ENCODE data around the gene ADAMTS5.

Gene ADAMTS5

DNA sequence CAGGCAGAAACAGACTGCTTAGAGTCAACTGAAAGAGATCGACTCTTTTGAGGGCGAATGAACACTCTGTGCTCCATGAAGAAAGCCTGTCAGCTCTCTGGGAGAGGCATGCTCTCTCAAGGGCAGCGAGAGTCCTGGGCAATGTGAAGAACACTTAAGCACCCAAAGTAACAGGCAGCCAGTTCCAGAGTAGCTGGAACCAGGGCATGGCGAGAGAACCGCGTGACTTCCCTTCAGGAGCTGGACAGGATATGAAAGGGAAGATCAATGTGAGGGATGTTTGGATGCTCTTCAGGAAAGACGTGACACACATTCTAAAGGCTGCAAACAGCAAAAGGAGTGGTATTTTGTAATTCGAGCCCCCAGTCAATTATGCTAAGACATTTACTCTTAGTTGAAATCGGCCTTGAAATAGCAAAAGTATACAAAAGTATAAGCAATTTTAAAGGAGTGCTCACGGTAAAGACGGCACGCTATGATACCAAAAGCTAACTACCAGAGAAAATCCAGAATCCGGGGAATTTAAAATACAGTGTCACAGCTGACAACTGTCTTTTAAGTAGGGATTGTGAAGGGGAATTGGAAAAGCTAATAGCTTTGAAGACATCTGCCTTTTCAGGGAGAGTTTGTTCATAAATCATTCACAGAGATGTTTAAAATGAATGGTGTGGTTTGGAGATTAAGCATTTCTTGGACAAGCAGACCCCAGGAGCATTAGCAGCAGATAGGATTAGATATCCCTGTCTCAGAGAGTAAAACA lies 20.8 kb downstream of the ADAMTS5 start:
- peaks cover 39% of the 10 kb centered on the region for H3K27me3 ChIP-seq (ENCODE audit: control insufficient read depth, insufficient read depth, low read length)
- H3K9ac ChIP-seq (ENCODE audit: low read depth, low read length) = no peak overlapping the region

DNA sequence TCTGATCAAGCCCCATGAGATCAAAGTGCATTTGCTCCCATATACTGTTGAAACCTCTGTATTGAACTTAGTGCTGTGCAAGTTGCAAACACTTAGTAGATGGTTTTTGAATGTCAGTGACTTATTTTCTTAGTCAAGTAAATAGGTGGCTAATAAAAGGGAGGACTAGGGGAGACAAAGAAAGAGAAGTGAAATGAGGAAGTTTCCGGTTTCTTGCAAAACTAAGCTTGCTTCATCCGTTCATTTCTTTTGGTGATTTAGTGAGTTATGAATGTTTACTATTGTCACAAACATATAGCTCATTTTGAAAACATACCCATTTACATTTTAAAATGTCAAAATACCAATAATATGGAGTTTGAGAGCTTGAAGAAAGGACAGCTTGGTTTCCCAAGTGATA lies 23.0 kb downstream of the ADAMTS5 start:
- Histone ChIP-seq H3K27me3 (ENCODE audit: control insufficient read depth, insufficient read depth, low read length) (peaks cover 34% of the 10 kb centered on the region), H3K4me1 (ENCODE audit: control insufficient read depth, insufficient read depth, low read length) (peaks cover 17% of the 10 kb centered on the region), H3K9me3 (ENCODE audit: control insufficient read depth, insufficient read depth, low read length) (no peaks in the 10 kb centered on the region), H3K36me3 (ENCODE audit: control insufficient read depth, insufficient read depth, low read length) (no peaks in the 10 kb centered on the region), H3K4me3 (ENCODE audit: low read depth, low read length) (no peak overlapping the region), H3K9ac (ENCODE audit: low read depth, low read length) (no peak overlapping the region)

More for the DNA sequence above, 20.8 kb downstream of the ADAMTS5 start:
- H3K4me3 ChIP-seq (ENCODE audit: low read depth, low read length) = no peak overlapping the region
- peaks cover 17% of the 10 kb centered on the region for H3K4me1 ChIP-seq (ENCODE audit: control insufficient read depth, insufficient read depth, low read length)
- H3K9me3 ChIP-seq (ENCODE audit: control insufficient read depth, insufficient read depth, low read length) = no peaks in the 10 kb centered on the region
- H3K36me3 ChIP-seq (ENCODE audit: control insufficient read depth, insufficient read depth, low read length) = no peaks in the 10 kb centered on the region

- no peaks in the 10 kb centered on the region for H3K9me3 ChIP-seq (ENCODE audit: control insufficient read depth, insufficient read depth, low read length)
- H3K9ac ChIP-seq (ENCODE audit: low read depth, low read length) = no peak overlapping the region
- no peaks in the 10 kb centered on the region for H3K36me3 ChIP-seq (ENCODE audit: control insufficient read depth, insufficient read depth, low read length)
- H3K27me3 ChIP-seq (ENCODE audit: control insufficient read depth, insufficient read depth, low read length) = peaks cover 18% of the 10 kb centered on the region
- peaks cover 8% of the 10 kb centered on the region for H3K4me1 ChIP-seq (ENCODE audit: control insufficient read depth, insufficient read depth, low read length)
- H3K4me3 ChIP-seq (ENCODE audit: low read depth, low read length) = no peak overlapping the region
Measured at GRCh38 chr21:26941421-26941820, 25.5 kb downstream of the ADAMTS5 start.

DNA sequence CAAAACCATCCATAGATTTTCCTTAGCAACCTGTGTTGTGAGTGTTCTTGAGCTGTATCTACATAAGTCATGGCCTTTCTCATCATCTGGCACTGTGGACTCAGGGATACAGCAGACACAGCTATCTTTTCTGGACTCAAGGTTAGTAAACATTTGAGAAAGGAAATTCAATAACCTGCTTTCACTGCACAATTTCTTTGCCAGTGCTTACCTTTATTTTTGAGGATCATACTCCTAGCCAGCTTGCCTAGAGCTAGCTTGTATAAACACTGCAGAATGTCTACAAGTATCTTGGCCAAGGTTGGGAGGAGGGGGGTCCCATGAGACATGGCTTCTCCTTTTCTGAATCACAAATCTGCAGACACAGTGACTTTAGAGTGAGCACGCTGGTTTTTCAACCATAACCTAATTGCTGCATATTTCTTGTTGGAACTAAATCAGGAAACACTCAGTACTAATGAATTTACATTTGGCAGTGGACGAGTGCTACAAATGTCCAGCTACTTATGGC lies 27.2 kb downstream of the ADAMTS5 start:
- no peaks in the 10 kb centered on the region for H3K36me3 ChIP-seq (ENCODE audit: control insufficient read depth, insufficient read depth, low read length)
- H3K9me3 ChIP-seq (ENCODE audit: control insufficient read depth, insufficient read depth, low read length) = no peaks in the 10 kb centered on the region
- H3K9ac ChIP-seq (ENCODE audit: low read depth, low read length) = no peak overlapping the region
- no peaks in the 10 kb centered on the region for H3K4me1 ChIP-seq (ENCODE audit: control insufficient read depth, insufficient read depth, low read length)
- peaks cover under 1% of the 10 kb centered on the region for H3K27me3 ChIP-seq (ENCODE audit: control insufficient read depth, insufficient read depth, low read length)
- no peak overlapping the region for H3K4me3 ChIP-seq (ENCODE audit: low read depth, low read length)

DNA sequence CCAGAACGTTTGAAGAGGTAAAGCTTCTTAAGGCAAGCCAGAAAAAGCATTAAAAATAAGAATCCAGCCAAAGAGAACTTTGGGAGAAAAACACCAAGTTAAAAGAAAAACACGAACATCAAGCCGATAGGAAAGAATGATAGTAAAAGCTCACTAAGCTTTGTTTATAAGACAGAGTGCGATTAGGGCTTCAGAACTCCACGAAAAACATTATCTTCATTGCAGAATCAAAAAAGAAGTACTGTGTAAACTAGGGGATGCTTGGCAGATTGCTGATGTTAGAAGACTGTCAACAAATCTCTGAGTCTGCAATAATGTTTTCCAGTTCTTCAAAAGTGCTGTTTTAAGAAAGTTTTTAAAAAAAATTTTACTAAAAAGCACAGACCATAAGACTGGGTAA lies 30.2 kb downstream of the ADAMTS5 start:
- Histone ChIP-seq H3K27me3 (ENCODE audit: control insufficient read depth, insufficient read depth, low read length) (no peaks in the 10 kb centered on the region), H3K9me3 (ENCODE audit: control insufficient read depth, insufficient read depth, low read length) (no peaks in the 10 kb centered on the region), H3K9ac (ENCODE audit: low read depth, low read length) (no peak overlapping the region), H3K4me3 (ENCODE audit: low read depth, low read length) (no peak overlapping the region), H3K4me1 (ENCODE audit: control insufficient read depth, insufficient read depth, low read length) (no peaks in the 10 kb centered on the region), H3K36me3 (ENCODE audit: control insufficient read depth, insufficient read depth, low read length) (no peaks in the 10 kb centered on the region)

DNA sequence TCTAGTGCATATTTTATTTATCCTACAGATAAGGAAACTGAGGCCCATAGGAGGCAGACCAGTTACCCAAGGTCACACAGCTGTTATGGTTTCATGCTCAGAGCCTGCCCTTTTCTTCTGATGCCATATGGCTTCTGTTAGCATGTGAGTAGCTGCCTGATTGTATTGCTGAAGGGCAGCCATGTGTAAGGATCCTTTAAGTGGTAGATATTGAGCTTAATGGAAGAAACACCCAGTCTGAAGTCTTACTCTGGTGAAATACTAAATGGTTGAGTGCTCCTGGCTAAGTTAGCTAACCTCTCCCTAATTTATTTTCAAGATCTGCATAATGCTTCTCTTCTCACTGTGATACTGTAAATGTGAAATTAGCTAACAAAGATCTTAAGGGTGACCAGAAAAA lies 30.9 kb downstream of the ADAMTS5 start:
- Histone ChIP-seq H3K4me3 (ENCODE audit: low read depth, low read length) (no peak overlapping the region), H3K9ac (ENCODE audit: low read depth, low read length) (no peak overlapping the region), H3K9me3 (ENCODE audit: control insufficient read depth, insufficient read depth, low read length) (no peaks in the 10 kb centered on the region), H3K27me3 (ENCODE audit: control insufficient read depth, insufficient read depth, low read length) (no peaks in the 10 kb centered on the region), H3K36me3 (ENCODE audit: control insufficient read depth, insufficient read depth, low read length) (no peaks in the 10 kb centered on the region), H3K4me1 (ENCODE audit: control insufficient read depth, insufficient read depth, low read length) (no peaks in the 10 kb centered on the region)

DNA sequence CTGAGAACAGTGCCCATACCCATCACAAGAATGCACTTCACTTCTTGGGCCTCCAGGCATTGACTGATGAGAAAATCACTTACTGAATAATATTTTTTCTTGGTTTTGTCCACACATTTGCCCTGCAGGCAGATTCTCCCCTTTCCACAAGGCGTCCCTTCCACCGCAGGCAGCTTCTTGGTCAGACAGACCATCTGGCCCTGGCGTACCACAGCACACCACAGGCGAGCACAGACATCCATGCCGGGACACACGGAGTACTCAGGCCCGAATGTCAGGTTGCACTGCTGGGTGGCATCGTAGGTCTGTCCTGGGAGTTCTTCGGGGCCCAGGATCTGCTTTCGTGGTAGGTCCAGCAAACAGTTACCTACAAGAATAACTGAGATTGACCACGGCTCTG lies 32.5 kb downstream of the ADAMTS5 start:
- Histone ChIP-seq H3K27me3 (ENCODE audit: control insufficient read depth, insufficient read depth, low read length) (no peaks in the 10 kb centered on the region), H3K4me1 (ENCODE audit: control insufficient read depth, insufficient read depth, low read length) (no peaks in the 10 kb centered on the region), H3K9ac (ENCODE audit: low read depth, low read length) (no peak overlapping the region), H3K4me3 (ENCODE audit: low read depth, low read length) (no peak overlapping the region), H3K9me3 (ENCODE audit: control insufficient read depth, insufficient read depth, low read length) (no peaks in the 10 kb centered on the region), H3K36me3 (ENCODE audit: control insufficient read depth, insufficient read depth, low read length) (no peaks in the 10 kb centered on the region)

GRCh38 chr21:26933448-26933847 lies 33.4 kb downstream of the ADAMTS5 start:
- Histone ChIP-seq H3K4me1 (ENCODE audit: control insufficient read depth, insufficient read depth, low read length) (no peaks in the 10 kb centered on the region), H3K36me3 (ENCODE audit: control insufficient read depth, insufficient read depth, low read length) (no peaks in the 10 kb centered on the region)

DNA sequence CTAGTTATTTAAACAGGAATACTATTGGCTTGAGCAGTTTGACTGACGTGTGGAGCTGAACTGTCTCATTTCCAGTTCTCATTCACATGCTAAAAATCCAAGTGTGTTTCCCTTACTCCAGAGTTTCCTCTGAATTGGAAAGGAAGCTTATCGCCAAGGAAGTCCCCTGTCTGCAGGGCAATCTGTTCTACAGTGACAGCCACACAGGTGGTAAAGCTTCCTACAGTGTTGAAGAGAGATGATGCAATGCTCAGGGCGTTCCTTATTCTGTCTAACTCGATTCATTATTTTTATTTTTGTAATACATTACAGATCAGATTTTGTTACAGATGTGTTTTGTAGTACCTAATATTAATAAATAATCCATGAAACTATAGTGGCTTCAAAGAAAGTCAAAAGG lies 41.3 kb downstream of the ADAMTS5 start:
- Histone ChIP-seq H3K36me3 (ENCODE audit: control insufficient read depth, insufficient read depth, low read length) (no peaks in the 10 kb centered on the region), H3K4me3 (ENCODE audit: low read depth, low read length) (no peak overlapping the region), H3K27me3 (ENCODE audit: control insufficient read depth, insufficient read depth, low read length) (no peaks in the 10 kb centered on the region), H3K4me1 (ENCODE audit: control insufficient read depth, insufficient read depth, low read length) (no peaks in the 10 kb centered on the region), H3K9ac (ENCODE audit: low read depth, low read length) (no peak overlapping the region), H3K9me3 (ENCODE audit: control insufficient read depth, insufficient read depth, low read length) (no peaks in the 10 kb centered on the region)

More at GRCh38 chr21:26933448-26933847, 33.4 kb downstream of the ADAMTS5 start:
- Histone ChIP-seq H3K27me3 (ENCODE audit: control insufficient read depth, insufficient read depth, low read length) (no peaks in the 10 kb centered on the region), H3K4me3 (ENCODE audit: low read depth, low read length) (no peak overlapping the region), H3K9ac (ENCODE audit: low read depth, low read length) (no peak overlapping the region), H3K9me3 (ENCODE audit: control insufficient read depth, insufficient read depth, low read length) (no peaks in the 10 kb centered on the region)

- Histone ChIP-seq H3K9me3 (ENCODE audit: control insufficient read depth, insufficient read depth, low read length) (no peaks in the 10 kb centered on the region), H3K27me3 (ENCODE audit: control insufficient read depth, insufficient read depth, low read length) (no peaks in the 10 kb centered on the region), H3K4me1 (ENCODE audit: control insufficient read depth, insufficient read depth, low read length) (no peaks in the 10 kb centered on the region), H3K36me3 (ENCODE audit: control insufficient read depth, insufficient read depth, low read length) (no peaks in the 10 kb centered on the region), H3K4me3 (ENCODE audit: low read depth, low read length) (no peak overlapping the region), H3K9ac (ENCODE audit: low read depth, low read length) (no peak overlapping the region)
Measured at GRCh38 chr21:26925122-26925521, 41.8 kb downstream of the ADAMTS5 start.

DNA sequence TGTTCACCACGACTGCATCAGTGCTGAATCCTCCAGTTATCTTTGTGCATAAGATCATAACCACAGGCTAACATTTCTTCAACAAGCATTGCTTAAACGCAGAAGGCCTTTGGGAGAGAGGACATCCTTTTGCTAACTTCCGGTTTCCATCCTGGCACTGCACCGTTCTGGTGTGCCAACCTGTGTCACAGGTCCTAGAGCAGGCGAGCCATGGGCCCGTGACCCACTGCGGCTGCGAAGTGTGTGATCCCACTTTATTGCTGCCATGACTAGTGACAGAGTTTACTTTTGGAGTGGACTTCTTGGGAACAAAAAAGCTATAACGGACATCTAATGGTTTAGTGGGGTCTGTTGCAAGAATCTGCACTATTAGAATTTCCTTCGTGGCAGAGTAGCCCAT lies 42.9 kb downstream of the ADAMTS5 start:
- no peak overlapping the region for H3K9ac ChIP-seq (ENCODE audit: low read depth, low read length)
- H3K4me1 ChIP-seq (ENCODE audit: control insufficient read depth, insufficient read depth, low read length) = no peaks in the 10 kb centered on the region
- no peaks in the 10 kb centered on the region for H3K9me3 ChIP-seq (ENCODE audit: control insufficient read depth, insufficient read depth, low read length)
- H3K27me3 ChIP-seq (ENCODE audit: control insufficient read depth, insufficient read depth, low read length) = no peaks in the 10 kb centered on the region
- H3K4me3 ChIP-seq (ENCODE audit: low read depth, low read length) = no peak overlapping the region
- H3K36me3 ChIP-seq (ENCODE audit: control insufficient read depth, insufficient read depth, low read length) = no peaks in the 10 kb centered on the region

DNA sequence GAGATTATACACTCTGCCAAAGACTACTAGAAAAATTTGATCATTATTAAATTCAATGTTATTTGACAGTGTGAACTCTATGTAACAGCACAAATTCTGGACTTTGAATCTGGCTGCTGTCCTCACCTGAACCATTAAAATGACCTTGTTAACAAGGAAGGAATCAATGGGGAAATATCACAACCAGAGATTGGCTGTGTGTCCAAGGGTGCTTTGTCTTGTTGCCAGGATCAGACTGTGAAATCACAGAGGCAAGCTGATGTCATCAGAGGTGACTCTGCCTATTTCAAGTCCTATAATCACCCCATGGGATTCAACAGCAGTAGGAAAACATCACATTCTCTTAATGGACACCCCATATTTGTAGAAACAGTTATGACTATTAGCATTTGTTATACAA lies 46.8 kb downstream of the ADAMTS5 start:
- H3K9ac ChIP-seq (ENCODE audit: low read depth, low read length) = no peak overlapping the region
- no peak overlapping the region for H3K4me3 ChIP-seq (ENCODE audit: low read depth, low read length)
- H3K4me1 ChIP-seq (ENCODE audit: control insufficient read depth, insufficient read depth, low read length) = peaks cover 3% of the 10 kb centered on the region
- H3K27me3 ChIP-seq (ENCODE audit: control insufficient read depth, insufficient read depth, low read length) = no peaks in the 10 kb centered on the region
- H3K9me3 ChIP-seq (ENCODE audit: control insufficient read depth, insufficient read depth, low read length) = no peaks in the 10 kb centered on the region
- H3K36me3 ChIP-seq (ENCODE audit: control insufficient read depth, insufficient read depth, low read length) = no peaks in the 10 kb centered on the region
